Measurements from ENCODE around the gene CSF2.
A peak's percentile ranks its signal among the peaks of the same experiment; 100 is the strongest.

Gene CSF2

DNA sequence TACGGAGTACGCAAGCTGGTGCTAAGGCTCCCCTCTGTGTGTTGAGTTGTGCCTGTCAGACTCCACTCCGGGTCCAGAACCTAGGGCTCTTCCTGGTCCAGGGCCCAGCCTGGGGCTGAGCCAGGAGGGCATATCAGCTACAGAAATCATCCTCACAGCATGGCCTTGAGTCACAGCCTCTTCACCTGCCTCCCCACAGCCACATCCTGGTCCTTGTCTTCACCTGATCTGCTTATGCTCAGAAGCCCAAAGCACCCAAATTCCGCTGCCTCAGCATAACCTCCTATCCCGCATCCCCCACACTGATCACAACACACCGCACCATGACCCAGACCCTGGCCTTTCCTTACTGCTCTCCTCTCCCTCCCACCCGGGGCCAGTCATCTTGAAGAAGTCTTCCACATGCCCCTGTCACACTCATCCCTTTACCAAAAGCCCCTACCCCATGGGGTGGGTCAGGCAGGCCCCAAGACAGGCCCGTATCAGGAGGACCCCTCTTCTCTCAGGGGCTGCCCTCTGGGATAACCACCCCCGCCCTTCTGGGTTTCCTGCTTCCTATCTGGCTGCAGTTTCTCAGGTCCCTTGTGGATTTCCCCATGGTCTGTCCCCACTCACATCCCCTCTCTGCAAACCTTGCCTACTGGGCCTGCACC is 14.4 kb upstream of the CSF2 start:
- Mint-ChIP-seq H3K9me3 (no peaks in the 10 kb centered on the region), H3K27me3 (peaks cover 0 to 16% of the 10 kb centered on the region in 2 donors), H3K36me3 (no peaks in the 10 kb centered on the region)

DNA sequence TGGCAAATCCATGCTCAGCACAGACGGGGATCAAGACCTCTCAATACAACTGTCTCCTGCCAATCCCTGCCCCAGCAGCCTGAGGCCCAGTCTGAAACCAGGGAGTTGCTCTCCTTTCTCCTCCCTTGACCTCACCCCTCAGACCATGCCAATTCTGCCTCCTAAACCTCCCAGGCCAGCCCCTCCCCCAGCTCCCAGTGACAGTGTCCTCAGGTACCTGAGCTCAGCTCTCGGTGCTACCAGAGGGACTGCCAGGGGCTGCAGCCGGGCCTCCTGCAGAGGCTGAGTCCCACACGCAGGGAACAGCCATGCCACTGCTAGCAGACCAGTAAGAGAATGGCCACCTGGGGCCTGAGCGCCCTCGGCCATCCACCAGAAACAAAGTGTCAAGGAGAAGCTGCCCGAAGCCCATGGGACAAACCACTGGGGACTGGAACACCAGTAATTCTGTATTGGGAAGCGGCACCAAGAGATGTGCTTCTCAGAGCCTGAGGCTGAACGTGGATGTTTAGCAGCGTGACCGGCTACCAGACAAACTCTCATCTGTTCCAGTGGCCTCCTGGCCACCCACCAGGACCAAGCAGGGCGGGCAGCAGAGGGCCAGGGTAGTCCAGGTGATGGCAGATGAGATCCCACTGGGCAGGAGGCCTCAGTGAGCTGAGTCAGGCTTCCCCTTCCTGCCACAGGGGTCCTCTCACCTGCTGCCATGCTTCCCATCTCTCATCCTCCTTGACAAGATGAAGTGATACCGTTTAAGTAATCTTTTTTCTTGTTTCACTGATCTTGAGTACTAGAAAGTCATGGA is 13.7 kb upstream of the CSF2 start:
- Mint-ChIP-seq H3K27ac (no peak overlapping the region), H3K36me3 (no peaks in the 10 kb centered on the region), H3K4me1 (peaks cover 24 to 49% of the 10 kb centered on the region in 2 donors), H3K9me3 (no peaks in the 10 kb centered on the region), H3K4me3 (no peak overlapping the region), H3K27me3 (peaks cover 0 to 16% of the 10 kb centered on the region in 2 donors)
- ATAC-seq (replicated peaks) (no peak), DNase-seq (no peak)

More for the DNA sequence above, 14.4 kb upstream of the CSF2 start:
- Mint-ChIP-seq H3K4me1 (peaks cover 17 to 42% of the 10 kb centered on the region in 2 donors), H3K4me3 (no peak overlapping the region), H3K27ac (peak overlapping the region; percentile 3)
- DNase-seq (no peak), ATAC-seq (replicated peaks) (no peak)

DNA sequence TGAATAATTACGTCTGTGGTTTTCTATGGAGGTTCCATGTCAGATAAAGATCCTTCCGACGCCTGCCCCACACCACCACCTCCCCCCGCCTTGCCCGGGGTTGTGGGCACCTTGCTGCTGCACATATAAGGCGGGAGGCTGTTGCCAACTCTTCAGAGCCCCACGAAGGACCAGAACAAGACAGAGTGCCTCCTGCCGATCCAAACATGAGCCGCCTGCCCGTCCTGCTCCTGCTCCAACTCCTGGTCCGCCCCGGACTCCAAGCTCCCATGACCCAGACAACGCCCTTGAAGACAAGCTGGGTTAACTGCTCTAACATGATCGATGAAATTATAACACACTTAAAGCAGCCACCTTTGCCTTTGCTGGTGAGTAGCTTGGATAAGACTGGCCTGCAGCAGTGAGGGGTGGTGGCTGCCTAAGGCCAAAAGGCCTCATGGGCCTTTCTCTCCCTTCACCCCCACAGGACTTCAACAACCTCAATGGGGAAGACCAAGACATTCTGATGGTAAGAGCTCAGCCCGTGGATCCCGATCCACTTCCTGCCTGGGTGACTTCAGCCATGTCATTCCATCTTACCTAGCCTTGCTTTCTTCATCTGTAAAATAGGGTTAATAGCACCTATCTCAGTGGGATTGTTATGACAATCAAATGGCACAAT is 13.0 kb upstream of the CSF2 start, which contains the start of gene IL3:
IL3 (plus strand) TSS at position 155 of the 661 bp plus-strand sequence; CDS start at position 207, 52 bp downstream.
- Mint-ChIP-seq H3K27ac (peak within 1 kb of the TSS; percentile 9), H3K4me1 (peaks cover 27 to 57% of the 10 kb centered on the region in 2 donors), H3K27me3 (peaks cover 0 to 16% of the 10 kb centered on the region in 2 donors), H3K9me3 (no peaks in the 10 kb centered on the region), H3K4me3 (no peak within 1 kb of the TSS), H3K36me3 (no peaks in the 10 kb centered on the region)
- ATAC-seq (replicated peaks) (no peak), DNase-seq (no peak)

DNA sequence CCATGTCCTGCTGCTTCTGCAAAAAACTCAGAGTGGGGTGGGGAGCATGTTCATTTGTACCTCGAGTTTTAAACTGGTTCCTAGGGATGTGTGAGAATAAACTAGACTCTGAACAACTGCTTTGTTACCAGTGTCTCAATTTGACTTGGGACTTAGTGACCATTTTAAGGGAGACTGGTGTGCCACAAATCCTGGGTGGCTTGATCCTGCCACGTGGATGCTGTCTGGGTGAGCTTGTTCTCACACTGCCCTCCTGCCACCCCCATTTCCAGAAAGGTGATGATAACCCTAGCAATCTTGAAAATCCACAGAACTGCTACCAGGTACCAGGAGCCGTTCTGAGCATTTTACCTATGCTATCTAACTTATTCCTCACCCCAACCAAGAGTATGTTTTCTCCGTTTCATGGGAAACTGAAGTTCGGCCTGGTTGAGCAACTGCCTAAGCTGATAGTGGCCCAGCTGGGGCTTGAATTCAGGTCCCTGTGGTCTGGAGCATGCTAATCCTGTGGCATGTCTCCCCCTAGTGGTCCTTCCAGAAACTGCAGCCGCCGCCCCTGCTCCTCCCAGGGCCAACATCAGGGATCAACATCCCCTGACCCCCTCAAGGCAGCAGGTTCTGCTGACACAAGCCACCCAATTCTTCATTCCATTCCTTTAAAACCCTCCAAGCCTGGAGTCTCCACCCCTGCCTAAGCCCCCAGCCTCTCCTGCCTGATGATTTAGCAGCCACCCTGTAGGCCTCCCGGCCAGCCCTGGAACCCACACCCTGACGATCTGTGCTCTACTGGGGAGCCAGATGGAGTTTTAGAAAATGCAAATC is 10.3 kb upstream of the CSF2 start:
- H3K4me3 Mint-ChIP-seq: no peak overlapping the region
- H3K27me3 Mint-ChIP-seq: peaks cover 0 to 6% of the 10 kb centered on the region in 2 donors
- DNase-seq: peak; percentile 67
- peak; percentile 59 to 62 for ATAC-seq (replicated peaks)
- no peaks in the 10 kb centered on the region for H3K36me3 Mint-ChIP-seq
- H3K4me1 Mint-ChIP-seq: peaks cover 38 to 80% of the 10 kb centered on the region in 2 donors
- no peak overlapping the region for H3K27ac Mint-ChIP-seq
- no peaks in the 10 kb centered on the region for H3K9me3 Mint-ChIP-seq

DNA sequence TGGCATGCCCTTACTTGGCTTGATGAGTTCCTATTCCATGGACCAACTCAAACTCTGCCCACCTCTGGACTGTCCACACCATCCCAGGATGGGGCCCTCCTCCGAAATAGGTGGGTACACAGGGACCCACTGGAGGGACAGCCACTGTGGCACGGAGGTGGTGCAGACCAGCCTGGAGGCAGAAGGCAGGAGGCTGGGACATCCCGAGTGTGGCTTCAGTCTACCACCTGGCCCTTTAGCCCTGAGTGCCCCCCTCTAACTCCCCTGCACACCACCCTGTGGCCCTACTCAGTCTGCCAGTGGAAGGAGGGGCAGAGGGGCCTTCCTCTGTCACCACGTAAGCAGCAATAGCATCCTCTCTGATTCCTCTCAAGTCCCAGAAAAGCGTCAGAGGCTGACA is 9.4 kb upstream of the CSF2 start:
- DNase-seq (no peak), ATAC-seq (replicated peaks) (no peak)
- Mint-ChIP-seq H3K27me3 (peaks cover 0 to 4% of the 10 kb centered on the region in 2 donors), H3K36me3 (no peaks in the 10 kb centered on the region), H3K27ac (no peak overlapping the region), H3K4me3 (no peak overlapping the region), H3K9me3 (no peaks in the 10 kb centered on the region), H3K4me1 (peaks cover 42 to 86% of the 10 kb centered on the region in 2 donors)

DNA sequence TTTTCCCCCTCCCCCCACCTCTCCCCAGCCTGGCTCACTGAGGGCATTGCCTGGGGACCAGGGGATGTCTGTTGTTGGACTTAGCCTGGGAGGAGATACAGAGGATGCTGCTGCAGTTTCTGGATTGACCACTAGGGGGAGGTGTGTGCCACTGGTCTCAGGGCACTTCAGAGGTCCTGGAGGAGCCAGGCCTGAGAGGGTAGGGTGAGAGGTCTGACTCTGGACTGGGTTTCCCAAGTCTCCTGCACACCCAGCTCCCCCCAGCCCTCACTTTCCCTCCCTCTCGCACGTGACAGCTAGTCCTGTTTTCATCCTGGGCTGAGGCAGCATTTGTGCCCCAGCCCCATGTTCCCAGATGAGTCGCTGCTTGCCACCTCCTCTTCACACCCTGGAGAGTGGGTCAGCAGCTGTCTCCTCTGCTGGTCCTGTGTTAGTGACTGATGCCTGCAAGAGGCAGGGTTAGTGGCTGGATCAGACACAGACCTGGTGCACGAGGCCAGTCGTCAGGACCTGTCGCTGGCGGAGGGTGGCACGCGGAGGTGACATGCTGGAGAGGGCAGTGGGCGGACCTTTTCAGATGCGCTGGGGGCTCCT is 8.8 kb upstream of the CSF2 start:
- H3K9me3 Mint-ChIP-seq: no peaks in the 10 kb centered on the region
- H3K4me1 Mint-ChIP-seq: peaks cover 39 to 86% of the 10 kb centered on the region in 2 donors
- H3K27me3 Mint-ChIP-seq: no peaks in the 10 kb centered on the region
- no peak overlapping the region for H3K4me3 Mint-ChIP-seq
- H3K36me3 Mint-ChIP-seq: no peaks in the 10 kb centered on the region
- ATAC-seq (replicated peaks): peak; percentile 78 to 82
- DNase-seq: peak; percentile 74
- H3K27ac Mint-ChIP-seq: peak overlapping the region; percentile 73

DNA sequence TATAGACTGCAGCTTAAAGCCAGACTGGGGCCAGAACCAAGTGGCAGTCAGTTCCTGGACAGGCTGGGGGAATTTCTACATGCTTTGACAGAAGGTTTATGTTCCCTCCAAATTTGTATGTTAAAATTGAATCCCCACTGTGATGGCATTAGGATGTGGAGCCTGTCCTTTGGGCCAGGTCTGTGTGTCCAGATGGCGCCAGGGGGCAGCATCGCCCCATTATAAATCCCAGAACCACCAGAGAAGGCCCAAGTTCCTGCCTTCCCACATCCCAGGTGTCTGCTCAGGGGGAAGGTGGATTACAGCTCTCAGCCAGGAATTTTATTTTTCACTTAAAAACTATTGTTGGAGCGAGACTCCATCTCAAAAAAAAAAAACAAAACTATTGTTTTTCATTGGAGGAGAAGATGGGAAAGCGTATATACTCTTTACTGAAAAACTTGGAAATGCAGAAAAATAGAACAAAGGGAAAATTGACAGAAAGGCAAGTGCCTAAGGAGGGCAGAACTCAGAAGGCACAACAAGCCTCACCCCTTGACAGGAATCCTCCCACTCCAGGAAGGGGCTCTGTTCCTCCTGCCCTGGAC is 8.1 kb upstream of the CSF2 start:
- Mint-ChIP-seq H3K4me3 (no peak overlapping the region), H3K27me3 (no peaks in the 10 kb centered on the region), H3K4me1 (peaks cover 41 to 86% of the 10 kb centered on the region in 2 donors), H3K9me3 (no peaks in the 10 kb centered on the region), H3K27ac (peak overlapping the region; percentile 95), H3K36me3 (no peaks in the 10 kb centered on the region)
- DNase-seq: no peak
- peak; percentile 73 to 78 for ATAC-seq (replicated peaks)

DNA sequence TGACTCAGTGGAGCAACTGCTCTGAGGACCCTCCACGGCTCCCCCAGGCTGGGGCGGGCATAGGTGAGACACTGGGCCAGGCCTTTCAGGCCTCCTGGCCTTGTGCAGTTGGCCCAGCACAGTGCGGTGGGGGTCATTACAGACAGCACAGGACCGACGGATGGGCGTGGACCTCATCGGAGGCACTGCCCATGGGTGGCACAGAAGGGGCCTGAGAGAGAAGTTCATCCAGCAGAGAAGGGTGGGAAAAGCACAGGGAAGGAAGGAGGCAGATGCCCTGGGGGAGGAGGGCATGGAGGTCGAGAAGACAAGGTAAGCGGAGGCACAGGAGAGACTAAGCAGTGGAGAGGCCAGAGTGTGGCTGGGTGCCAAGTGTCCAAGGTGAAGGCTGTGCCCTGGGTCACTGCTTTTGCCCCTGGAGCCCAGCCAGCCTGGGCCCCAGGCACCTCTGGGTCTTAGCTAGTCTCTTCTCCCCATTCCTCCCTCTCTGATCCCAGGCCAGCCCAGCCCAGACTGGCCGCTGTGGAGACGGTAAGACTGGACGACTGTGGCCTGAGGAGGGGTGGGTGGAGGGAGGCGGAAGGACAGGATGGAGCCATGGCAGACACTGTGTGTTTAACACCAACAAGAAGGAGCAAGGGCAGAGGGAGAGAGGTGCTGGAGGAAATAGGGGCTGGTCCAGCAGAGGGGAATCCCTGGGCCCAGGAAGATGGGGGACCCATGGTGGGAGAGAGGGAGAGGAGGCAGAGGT is 7.5 kb upstream of the CSF2 start:
- peaks cover 43 to 86% of the 10 kb centered on the region in 2 donors for H3K4me1 Mint-ChIP-seq
- no peaks in the 10 kb centered on the region for H3K9me3 Mint-ChIP-seq
- no peaks in the 10 kb centered on the region for H3K36me3 Mint-ChIP-seq
- no peak overlapping the region for H3K4me3 Mint-ChIP-seq
- no peaks in the 10 kb centered on the region for H3K27me3 Mint-ChIP-seq
- H3K27ac Mint-ChIP-seq: peak overlapping the region; percentile 95
- DNase-seq (no peak), ATAC-seq (replicated peaks) (no peak)

DNA sequence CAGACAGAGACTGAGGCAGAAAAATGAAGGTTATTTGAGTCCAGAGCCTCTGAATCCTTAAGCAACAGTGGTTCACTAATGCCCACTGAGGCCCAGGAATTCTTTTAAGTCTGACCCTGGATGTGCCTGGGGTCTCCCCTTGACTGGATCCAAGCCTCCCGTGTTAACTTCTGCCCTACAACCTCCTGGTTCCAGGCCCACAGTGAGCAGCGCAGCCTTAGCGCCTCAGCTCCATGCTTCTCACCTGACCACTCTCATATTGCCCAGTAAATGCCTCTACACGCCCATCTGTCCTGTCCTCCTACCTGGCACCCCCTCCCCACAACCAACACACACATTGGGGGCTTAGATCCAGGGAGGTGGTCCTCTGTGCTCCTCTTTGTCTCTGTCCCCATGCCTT is 6.7 kb upstream of the CSF2 start:
- H3K27ac Mint-ChIP-seq: peak overlapping the region; percentile 73
- no peak overlapping the region for H3K4me3 Mint-ChIP-seq
- no peak for DNase-seq
- no peaks in the 10 kb centered on the region for H3K36me3 Mint-ChIP-seq
- no peaks in the 10 kb centered on the region for H3K27me3 Mint-ChIP-seq
- ATAC-seq (replicated peaks): no peak
- no peaks in the 10 kb centered on the region for H3K9me3 Mint-ChIP-seq
- peaks cover 47 to 86% of the 10 kb centered on the region in 2 donors for H3K4me1 Mint-ChIP-seq

DNA sequence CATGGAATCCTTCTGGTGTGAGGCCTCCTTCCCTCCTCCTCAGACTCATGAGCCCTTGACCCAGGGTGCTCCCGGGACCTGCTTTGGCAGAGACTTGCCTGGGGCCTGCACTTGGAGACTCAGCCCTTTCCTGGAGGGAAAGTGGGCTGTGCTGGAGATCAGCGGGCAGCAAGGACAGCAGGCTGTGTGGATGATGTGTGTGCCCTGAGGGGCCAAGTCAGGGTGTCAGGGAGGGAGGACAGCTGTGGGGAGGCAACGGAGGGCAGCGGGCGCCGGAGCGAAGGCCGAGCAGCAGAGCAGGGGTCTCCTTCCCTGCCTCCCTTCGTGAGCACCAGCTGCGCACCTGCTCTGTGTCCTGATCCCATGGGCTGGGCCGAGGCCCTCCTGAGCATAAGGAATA is 6.1 kb upstream of the CSF2 start:
- ATAC-seq (replicated peaks): no peak
- Mint-ChIP-seq H3K27ac (peak overlapping the region; percentile 73), H3K27me3 (no peaks in the 10 kb centered on the region), H3K4me3 (no peak overlapping the region), H3K9me3 (no peaks in the 10 kb centered on the region), H3K36me3 (no peaks in the 10 kb centered on the region), H3K4me1 (peaks cover 52 to 91% of the 10 kb centered on the region in 2 donors)
- no peak for DNase-seq

DNA sequence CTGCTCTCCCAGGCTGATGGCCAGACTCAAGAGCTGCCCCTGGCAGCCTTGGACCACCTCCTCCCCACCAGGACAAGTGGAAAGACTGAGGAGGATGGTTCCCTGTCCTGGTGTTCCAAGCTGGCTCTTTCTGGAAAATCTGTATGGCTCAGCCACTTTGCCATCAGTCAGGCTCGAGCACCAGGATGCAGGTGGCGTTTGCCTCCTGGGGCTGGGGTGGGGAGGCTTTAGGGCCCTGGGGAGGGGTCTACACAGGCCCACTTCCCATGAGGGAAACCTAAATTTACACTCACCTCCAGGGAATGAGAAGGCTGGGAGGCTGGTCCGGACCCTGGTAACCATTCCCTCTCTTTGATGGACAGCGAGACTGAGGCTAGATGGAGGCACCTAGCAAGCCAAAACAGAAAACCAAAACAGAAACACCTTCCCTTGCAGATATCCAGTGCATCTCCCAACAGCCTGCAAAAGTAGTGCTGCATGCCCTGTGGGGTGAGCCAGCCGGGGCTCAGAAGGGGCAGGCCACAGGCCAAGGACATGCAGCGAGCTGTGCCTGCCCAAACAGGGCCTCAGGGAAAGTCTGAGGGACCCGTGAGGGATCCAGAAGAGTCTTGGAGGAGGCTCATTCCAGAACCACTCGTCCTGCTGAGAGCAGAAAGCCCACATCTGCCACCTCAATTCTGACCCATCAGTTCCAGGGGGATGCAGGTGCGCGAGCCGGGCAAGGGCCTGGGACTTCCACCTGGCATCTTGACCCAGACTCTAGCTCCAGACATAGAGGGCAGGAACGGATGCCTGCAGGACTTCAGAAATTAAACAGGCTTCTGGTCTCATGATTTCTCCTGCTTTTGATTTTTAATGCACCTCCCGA is 5.4 kb upstream of the CSF2 start:
- Mint-ChIP-seq H3K36me3 (no peaks in the 10 kb centered on the region), H3K27ac (peak overlapping the region; percentile 77), H3K27me3 (no peaks in the 10 kb centered on the region), H3K9me3 (no peaks in the 10 kb centered on the region), H3K4me1 (peaks cover 57 to 96% of the 10 kb centered on the region in 2 donors), H3K4me3 (no peak overlapping the region)
- ATAC-seq (replicated peaks) (no peak), DNase-seq (no peak)

DNA sequence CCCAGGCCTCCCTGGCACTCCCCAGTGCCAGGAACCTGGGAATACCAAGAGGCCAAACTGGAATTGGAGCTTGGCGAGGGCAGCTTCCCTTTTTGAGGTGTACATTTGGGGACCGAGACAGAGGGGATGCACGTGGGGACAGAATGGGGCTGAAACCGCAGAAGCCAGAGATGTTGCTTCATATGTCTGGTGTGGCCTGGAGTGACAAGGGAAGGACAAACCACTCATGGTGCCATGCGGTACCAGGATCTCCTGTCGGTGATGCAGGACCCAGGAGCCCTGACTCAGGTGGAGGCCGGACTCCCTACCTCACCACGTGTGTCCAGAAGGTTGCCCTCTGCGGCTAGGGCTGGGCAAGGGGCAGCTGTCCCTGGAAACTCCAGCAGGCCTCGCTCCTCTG is 4.0 kb upstream of the CSF2 start:
- DNase-seq (no peak), ATAC-seq (replicated peaks) (no peak)
- no peak overlapping the region for H3K4me3 Mint-ChIP-seq
- H3K4me1 Mint-ChIP-seq: peaks cover 59 to 94% of the 10 kb centered on the region in 2 donors
- H3K27me3 Mint-ChIP-seq: no peaks in the 10 kb centered on the region
- H3K9me3 Mint-ChIP-seq: no peaks in the 10 kb centered on the region
- H3K27ac Mint-ChIP-seq: peak overlapping the region; percentile 56
- H3K36me3 Mint-ChIP-seq: peaks cover 8 to 10% of the 10 kb centered on the region in 2 donors
